EL (cell line): Measurements from ENCODE around the gene TMEM270.

Experiments
- DNase-seq: peaks from one replicate; pipeline ENCODE4 v3.0.0-alpha.2; 2016

TMEM270 gene

GRCh38 chr7:73909051-73909941 is 48.3 kb downstream of the TMEM270 start:
- peak; percentile 42 for DNase-seq

DNA sequence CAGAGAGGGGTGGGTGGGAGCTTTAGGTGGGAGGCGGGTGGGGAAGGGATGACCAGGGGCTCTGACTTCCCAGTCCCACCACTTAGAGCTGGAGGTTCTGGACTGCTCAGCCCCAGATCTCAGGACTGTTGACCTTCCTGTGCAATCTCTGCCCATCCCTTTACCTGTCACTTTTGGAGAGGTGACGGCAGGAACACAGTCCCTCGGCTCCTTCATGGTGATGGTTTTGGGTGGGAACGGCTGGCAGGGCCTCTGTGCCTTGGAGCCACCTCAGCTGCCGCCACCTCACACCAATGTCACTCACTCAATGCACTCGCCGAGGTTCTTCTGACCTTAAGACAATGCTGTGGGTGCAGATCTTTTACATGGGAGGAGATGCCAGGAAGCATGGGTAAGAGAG is 49.0 kb downstream of the TMEM270 start:
- no peak for DNase-seq

DNA sequence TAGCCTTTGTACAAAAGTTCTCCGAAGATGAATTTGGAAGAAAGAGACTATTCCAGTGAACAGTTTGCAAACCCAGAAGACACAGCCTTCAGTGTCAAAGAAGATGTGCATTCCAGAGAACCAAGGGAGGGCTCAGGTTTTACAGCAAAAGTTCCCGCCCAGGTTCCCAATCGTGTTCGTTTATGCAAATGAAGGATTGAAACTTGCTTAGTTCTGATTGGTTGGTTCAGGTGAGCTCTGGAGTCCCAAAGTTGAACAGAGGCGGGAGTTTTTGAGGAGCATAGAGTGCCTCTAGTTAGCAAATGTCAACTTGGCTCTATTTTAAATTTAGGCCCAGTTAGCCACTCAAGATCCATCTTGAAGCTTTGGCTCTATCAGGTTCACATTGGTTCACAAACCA is 51.3 kb downstream of the TMEM270 start:
- DNase-seq, result no peak
